ENCODE results near the gene CYB561A3. TPM values are rescaled to one million over a fixed set of nuclear protein-coding genes. Genes with fewer than 3 reads are reported as not detected.

Gene CYB561A3
- total and polyA plus RNA-seq, 2 donors (not counting 1 experiment from before 2014, with no cell fraction given): 248 to 756 TPM

- H3K4me2 ChIP-seq (replicated peaks; ENCODE audit: low read depth, low read length, poor library complexity, severe bottlenecking): no peak overlapping the region
- H3K4me3 ChIP-seq (ENCODE audit: control extremely low read depth in 1 of 5, extremely low read depth in 1 of 5, insufficient read depth in 1 of 5, low read depth in 2 of 5, low read length in 4 of 5): no peak overlapping the region
- Mint-ChIP-seq H3K9me3 (ENCODE audit: insufficient read depth) (no peaks in the 10 kb centered on the region), H3K27ac (peak overlapping the region; percentile 32), H3K4me3 (no peak overlapping the region), H3K4me1 (no peaks in the 10 kb centered on the region), H3K27me3 (no peaks in the 10 kb centered on the region)
- no peak overlapping the region for H2AFZ ChIP-seq (ENCODE audit: insufficient read depth, low read depth, low read length, poor library complexity, severe bottlenecking)
- ChIA-PET CTCF (interaction anchor here (0.7 to 20.9 kb wide), 4 partner anchors 13 to 66 kb away, joined by 3 to 436 read pairs (median 36); partner anchors contain the start of genes DDB1 and TKFC), POLR2A (interaction anchor here (0.5 to 1.4 kb wide), 2 partner anchors 14 to 743 kb away, joined by 3 to 8 read pairs; no protein-coding TSS in a partner anchor)
- H3K36me3 ChIP-seq (replicated peaks in 1 of 2; ENCODE audit: control extremely low read depth in 1 of 2, control insufficient read depth in 1 of 2, extremely low read depth in 1 of 2, insufficient read depth in 2 of 2, low read length in 1 of 2): peaks cover 0 to 53% of the 10 kb centered on the region in 2 experiments
- H3K79me2 ChIP-seq (ENCODE audit: control insufficient read depth, insufficient read depth, low read length): peaks cover under 1% of the 10 kb centered on the region
- no peak for TF ChIP-seq EZH2 (IDR thresholded peaks at IDR 0.05; ENCODE audit: borderline replicate concordance, insufficient read depth, low read depth, low read length, poor library complexity, severe bottlenecking)
- TF ChIP-seq CTCF (IDR thresholded peaks at IDR 0.05): no peak
- peaks cover 0 to 1% (median 0%) of the 10 kb centered on the region in 3 donors for H3K9me3 ChIP-seq (ENCODE audit: control extremely low read depth in 1 of 3, control insufficient read depth in 2 of 3, insufficient read depth in 1 of 3, low read length in 2 of 3)
- H3K9ac ChIP-seq (ENCODE audit: low read length): no peak overlapping the region
- H3K4me1 ChIP-seq (ENCODE audit: control insufficient read depth in 2 of 2, insufficient read depth in 2 of 2, low read length in 2 of 2): no peaks in the 10 kb centered on the region
- no peaks in the 10 kb centered on the region for H3K27me3 ChIP-seq (replicated peaks in 1 of 4; ENCODE audit: control extremely low read depth in 1 of 4, control insufficient read depth in 3 of 4, insufficient read depth in 4 of 4, low read length in 3 of 4)
- H4K20me1 ChIP-seq (ENCODE audit: control insufficient read depth, insufficient read depth, low read length, poor library complexity, severe bottlenecking): no peaks in the 10 kb centered on the region
- 86% methylated on average over 8 of the region's 9 CpGs for WGBS (ENCODE audit: insufficient coverage)
- ATAC-seq (ENCODE audit: low read depth) (no peak), DNase-seq (no peak)
- no peak overlapping the region for H3K27ac ChIP-seq (ENCODE audit: low read length in 2 of 2)
- intact Hi-C loops (cut with micrococcal nuclease): no loop called here
These were observed 8.0 kb upstream of the CYB561A3 start for GRCh38 chr11:61369372-61370348.

Data from B cell (primary cell).